Natural killer cell (primary cell): Measurements from ENCODE around the gene PAK3. TPM values are rescaled to one million over a fixed set of nuclear protein-coding genes. Genes with fewer than 3 reads are reported as not detected.

Experiments
- ATAC-seq, 3 donors: fragments of 150-1000 bp in 2 of 3; fragments of 200-7000 bp in 1 of 3; cut with Tn5 transposase; 1 replicate in 1 of 3; 2 replicates in 2 of 3; pipeline ENCODE4 v1.10.0; 2021; ENCODE audit warnings: mild to moderate bottlenecking in 2 of 3, moderate library complexity in 2 of 3
- DNase-seq, 2 donors: peaks; one replicate each; pipeline versions ENCODE4 v3.0.0 to v3.0.0-alpha.2; 2013 to 2021; ENCODE audit warnings: mixed read lengths in 1 of 2
- H3K27ac ChIP-seq: one replicate; pipeline ENCODE4 v1.5.1; 2013; ENCODE audit warnings: mild to moderate bottlenecking, low read length
- H3K27me3 ChIP-seq: one replicate; pipeline ENCODE4 v1.6.1; 2013; ENCODE audit warnings: low read length; ENCODE audit not compliant: control insufficient read depth, insufficient read depth
- H3K36me3 ChIP-seq: one replicate; pipeline ENCODE4 v1.6.1; 2013; ENCODE audit warnings: low read length; ENCODE audit not compliant: control insufficient read depth, insufficient read depth
- H3K4me1 ChIP-seq: one replicate; pipeline ENCODE4 v1.6.1; 2013; ENCODE audit warnings: low read length; ENCODE audit not compliant: control insufficient read depth, insufficient read depth
- H3K4me3 ChIP-seq: one replicate; pipeline ENCODE4 v1.5.1; 2013; ENCODE audit warnings: low read length
- H3K9me3 ChIP-seq: one replicate; pipeline ENCODE4 v1.6.1; 2013; ENCODE audit warnings: low read length; ENCODE audit not compliant: control insufficient read depth, insufficient read depth
- H3K27ac Mint-ChIP-seq, 2 donors: one replicate each; pipeline ENCODE4 v1.8.0; 2022; ENCODE audit warnings: mild to moderate bottlenecking in 2 of 2, mixed read lengths in 2 of 2, moderate library complexity in 1 of 2
- H3K27me3 Mint-ChIP-seq, 2 donors: one replicate each; pipeline ENCODE4 v1.8.0; 2022; ENCODE audit warnings: low read depth in 2 of 2, mixed read lengths in 2 of 2
- H3K36me3 Mint-ChIP-seq: one replicate; pipeline ENCODE4 v1.8.0; 2022; ENCODE audit warnings: mixed read lengths
- H3K4me1 Mint-ChIP-seq, 2 donors: one replicate each; pipeline ENCODE4 v1.8.0; 2022; ENCODE audit warnings: mixed read lengths in 2 of 2
- H3K4me3 Mint-ChIP-seq: one replicate; pipeline ENCODE4 v1.8.0; 2022; ENCODE audit warnings: mild to moderate bottlenecking, moderate library complexity, mixed read lengths
- H3K9me3 Mint-ChIP-seq, 2 donors: one replicate each; pipeline ENCODE4 v1.8.0; 2022; ENCODE audit warnings: mixed read lengths in 2 of 2
- CTCF ChIP-seq: fragments of 200-600 bp; IDR thresholded peaks from one replicate; pipeline ENCODE4 v1.8.0; 2022; ENCODE audit warnings: antibody characterized with exemption
- WGBS: methylation state at CpG from one replicate; pipeline ENCODE4 v1.1.7; 2013; ENCODE audit warnings: missing lambda C conversion rate; ENCODE audit not compliant: insufficient coverage; 5-methylcytosine and 5-hydroxymethylcytosine counted together
- intact Hi-C: fragments of 100-400 bp; cut with micrococcal nuclease; formaldehyde crosslinking; loops from one replicate; pipeline ENCODE4 v1.14.2; 2022
- total RNA-seq, 4 donors: library from RNA; stranded (reverse); fragments of 120-200 nt in 1 of 4; gene quantifications; one replicate each; pipeline versions ENCODE4 v1.2.3 to v1.2.4, GENCODE V29; 2013 to 2022

Gene PAK3
- total RNA-seq, 3 donors from 2014 or later (not counting 1 experiment from before 2014, with no cell fraction given), result not detected

GRCh38 chrX:111168314-111168713 lies 72.3 kb downstream of the PAK3 start:
- no CpG with 5 or more reads among the region's 2 CpGs for WGBS
- no peak for TF ChIP-seq CTCF
- Mint-ChIP-seq H3K27me3 (peaks cover 0 to 27% of the 10 kb centered on the region in 2 donors), H3K27ac (no peak overlapping the region), H3K4me1 (peaks cover 0 to 5% of the 10 kb centered on the region in 2 donors), H3K9me3 (no peaks in the 10 kb centered on the region), H3K36me3 (no peaks in the 10 kb centered on the region), H3K4me3 (no peak overlapping the region)
- no peaks in the 10 kb centered on the region for H3K9me3 ChIP-seq
- ATAC-seq (no peak), DNase-seq (no peak)
- H3K4me1 ChIP-seq, result no peaks in the 10 kb centered on the region
- no peak overlapping the region for H3K4me3 ChIP-seq
- no peaks in the 10 kb centered on the region for H3K36me3 ChIP-seq
- H3K27ac ChIP-seq, result no peak overlapping the region
- H3K27me3 ChIP-seq, result no peaks in the 10 kb centered on the region
- intact Hi-C loops, result no loop called here

DNA sequence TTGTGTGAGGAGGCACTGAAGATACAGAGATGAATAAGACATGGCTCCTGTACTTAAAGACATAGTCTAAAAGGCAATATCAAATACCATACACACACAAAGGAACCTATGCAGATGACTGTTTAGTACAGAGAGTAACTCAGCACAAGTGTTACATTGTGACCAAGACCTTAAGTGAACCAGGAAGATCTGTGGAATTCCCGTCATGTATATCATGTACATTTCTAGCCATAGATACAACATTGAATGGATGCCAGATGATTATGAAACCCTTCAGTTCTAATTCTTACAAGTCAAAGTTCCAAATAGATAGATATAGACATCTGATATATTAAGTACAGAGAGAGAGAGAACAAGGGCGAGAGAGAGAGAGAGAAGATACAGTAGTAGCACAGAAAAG lies 73.2 kb downstream of the PAK3 start:
- no peaks in the 10 kb centered on the region for H3K27me3 ChIP-seq
- no peak for DNase-seq
- H3K27ac ChIP-seq, result no peak overlapping the region
- H3K27ac Mint-ChIP-seq, result no peak overlapping the region
- H3K4me1 ChIP-seq, result no peaks in the 10 kb centered on the region
- no peaks in the 10 kb centered on the region for H3K9me3 ChIP-seq
- intact Hi-C loops, result no loop called here
- TF ChIP-seq CTCF, result no peak
- peaks cover 0 to 5% of the 10 kb centered on the region in 2 donors for H3K4me1 Mint-ChIP-seq
- H3K27me3 Mint-ChIP-seq, result peaks cover 0 to 21% of the 10 kb centered on the region in 2 donors
- 89% methylated on average over 1 of the region's 2 CpGs for WGBS
- no peaks in the 10 kb centered on the region for H3K36me3 ChIP-seq
- no peak overlapping the region for H3K4me3 Mint-ChIP-seq
- H3K9me3 Mint-ChIP-seq, result no peaks in the 10 kb centered on the region
- H3K4me3 ChIP-seq, result no peak overlapping the region
- H3K36me3 Mint-ChIP-seq, result no peaks in the 10 kb centered on the region
- ATAC-seq, result no peak

- ATAC-seq (no peak), DNase-seq (no peak)
- Mint-ChIP-seq H3K27ac (no peak overlapping the region), H3K4me1 (peaks cover 0 to 5% of the 10 kb centered on the region in 2 donors), H3K9me3 (no peaks in the 10 kb centered on the region), H3K4me3 (no peak overlapping the region), H3K36me3 (no peaks in the 10 kb centered on the region), H3K27me3 (peaks cover 0 to 15% of the 10 kb centered on the region in 2 donors)
- Histone ChIP-seq H3K9me3 (no peaks in the 10 kb centered on the region), H3K27ac (no peak overlapping the region), H3K4me1 (no peaks in the 10 kb centered on the region), H3K4me3 (no peak overlapping the region), H3K27me3 (no peaks in the 10 kb centered on the region), H3K36me3 (no peaks in the 10 kb centered on the region)
- no CpG with 5 or more reads among the region's 1 CpG for WGBS
- intact Hi-C loops, result no loop called here
- no peak for TF ChIP-seq CTCF
These were observed 74.0 kb downstream of the PAK3 start for GRCh38 chrX:111170017-111170416.

DNA sequence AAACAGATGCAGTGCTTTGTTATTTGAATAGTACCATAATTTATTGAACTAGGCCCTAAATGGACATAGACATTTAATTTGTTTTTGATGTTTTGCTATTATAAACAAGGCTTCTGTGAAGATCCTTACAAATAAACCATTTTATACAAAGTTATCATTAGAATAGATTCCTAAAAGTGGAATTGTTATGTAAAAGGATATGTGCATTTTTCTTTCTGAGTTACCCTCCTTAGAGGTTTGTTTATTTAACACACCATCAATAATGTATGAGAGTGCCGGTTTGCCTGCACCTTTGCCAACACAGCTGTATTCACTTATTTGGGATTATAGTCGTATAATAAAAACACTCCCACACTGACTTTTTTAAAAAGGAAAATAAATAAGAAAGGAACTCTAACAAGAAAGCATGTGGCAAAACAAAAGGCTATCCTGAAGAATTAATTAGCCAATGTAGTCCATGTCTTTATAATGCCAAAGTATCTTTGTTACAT lies 84.8 kb downstream of the PAK3 start:
- intact Hi-C loops, result no loop called here

More for the DNA sequence above, 84.8 kb downstream of the PAK3 start:
- TF ChIP-seq CTCF, result no peak
- DNase-seq, result no peak
- H3K9me3 Mint-ChIP-seq, result peaks cover 0 to 2% of the 10 kb centered on the region in 2 donors
- no peak overlapping the region for H3K27ac Mint-ChIP-seq
- Histone ChIP-seq H3K4me1 (no peaks in the 10 kb centered on the region), H3K27ac (no peak overlapping the region), H3K4me3 (no peak overlapping the region), H3K27me3 (no peaks in the 10 kb centered on the region), H3K36me3 (no peaks in the 10 kb centered on the region), H3K9me3 (no peaks in the 10 kb centered on the region)
- no peaks in the 10 kb centered on the region for H3K27me3 Mint-ChIP-seq
- no peak for ATAC-seq
- no peaks in the 10 kb centered on the region for H3K4me1 Mint-ChIP-seq
- WGBS, result no CpG with 5 or more reads among the region's 2 CpGs
- H3K36me3 Mint-ChIP-seq, result no peaks in the 10 kb centered on the region
- no peak overlapping the region for H3K4me3 Mint-ChIP-seq
